H9 (cell line): ENCODE measurements around the gene CALCOCO1. TPM values are rescaled to one million over a fixed set of nuclear protein-coding genes. Genes with fewer than 3 reads are reported as not detected.

Experiments
- DNase-seq: peaks from one replicate; pipeline ENCODE4 v3.0.0-alpha.2; 2017
- H2AFZ ChIP-seq: one replicate; pipeline ENCODE4 v1.6.1; 2013; ENCODE audit warnings: mild to moderate bottlenecking, low read length, control low read depth, moderate library complexity
- H2AK5ac ChIP-seq: 2 replicates; pipeline ENCODE4 v1.6.1; 2013; ENCODE audit warnings: low read length, control low read depth, mixed read lengths; ENCODE audit not compliant: insufficient read length
- H2BK120ac ChIP-seq: one replicate; pipeline ENCODE4 v1.6.1; 2013; ENCODE audit warnings: low read depth, mild to moderate bottlenecking, low read length, control low read depth, inconsistent platforms; ENCODE audit not compliant: poor library complexity, severe bottlenecking
- H2BK12ac ChIP-seq: 2 replicates; pipeline ENCODE4 v1.6.1; 2013; ENCODE audit warnings: low read length, control low read depth, mixed read lengths, low read depth; ENCODE audit not compliant: insufficient read length
- H2BK15ac ChIP-seq: 2 replicates; pipeline ENCODE4 v1.6.1; 2013; ENCODE audit warnings: low read depth, low read length, control low read depth
- H2BK20ac ChIP-seq: one replicate; pipeline ENCODE4 v1.6.1; 2013; ENCODE audit warnings: low read depth, mild to moderate bottlenecking, low read length, control low read depth, inconsistent platforms; ENCODE audit not compliant: poor library complexity, severe bottlenecking
- H2BK5ac ChIP-seq: 2 replicates; pipeline ENCODE4 v1.6.1; 2013; ENCODE audit warnings: low read length, control low read depth, mixed read lengths; ENCODE audit not compliant: insufficient read length
- H3K14ac ChIP-seq: 2 replicates; pipeline ENCODE4 v1.6.1; 2013; ENCODE audit warnings: low read length, control low read depth; ENCODE audit not compliant: insufficient read depth
- H3K18ac ChIP-seq: 2 replicates; pipeline ENCODE4 v1.6.1; 2013; ENCODE audit warnings: low read depth, mild to moderate bottlenecking, mixed read lengths, low read length, control low read depth; ENCODE audit not compliant: insufficient read length
- H3K23ac ChIP-seq: 2 replicates; pipeline ENCODE4 v1.6.1; 2013; ENCODE audit warnings: low read length, control low read depth, mixed read lengths, low read depth; ENCODE audit not compliant: insufficient read length
- H3K23me2 ChIP-seq: 2 replicates; pipeline ENCODE4 v1.6.1; 2013; ENCODE audit warnings: low read depth, mild to moderate bottlenecking, mixed read lengths, low read length, control low read depth; ENCODE audit not compliant: insufficient read length, poor library complexity, severe bottlenecking
- H3K27ac ChIP-seq: 2 replicates; pipeline ENCODE4 v1.5.1; 2013; ENCODE audit warnings: low read length, control low read depth, mixed read lengths, low read depth; ENCODE audit not compliant: insufficient read length
- H3K27me3 ChIP-seq: 2 replicates; pipeline ENCODE4 v1.6.1; 2013; ENCODE audit warnings: low read length, control low read depth, inconsistent platforms; ENCODE audit not compliant: insufficient read depth
- H3K4ac ChIP-seq: 2 replicates; pipeline ENCODE4 v1.6.1; 2013; ENCODE audit warnings: low read depth, mild to moderate bottlenecking, control low read depth, inconsistent platforms, low read length, moderate library complexity
- H3K4me1 ChIP-seq: 2 replicates; pipeline ENCODE4 v1.6.1; 2013; ENCODE audit warnings: low read length, control low read depth, inconsistent platforms; ENCODE audit not compliant: insufficient read depth
- H3K4me2 ChIP-seq: 2 replicates; pipeline ENCODE4 v1.6.1; 2013; ENCODE audit warnings: low read length, control low read depth, mixed read lengths; ENCODE audit not compliant: insufficient read length, insufficient read depth
- H3K56ac ChIP-seq: 2 replicates; pipeline ENCODE4 v1.6.1; 2013; ENCODE audit warnings: low read depth, mild to moderate bottlenecking, mixed read lengths, low read length, control low read depth; ENCODE audit not compliant: insufficient read length
- H3K79me1 ChIP-seq: 2 replicates; pipeline ENCODE4 v1.6.1; 2013; ENCODE audit warnings: low read depth, mild to moderate bottlenecking, moderate library complexity, low read length, control low read depth, inconsistent platforms; ENCODE audit not compliant: insufficient read depth, poor library complexity, severe bottlenecking
- H3K79me2 ChIP-seq: 2 replicates; pipeline ENCODE4 v1.6.1; 2013; ENCODE audit warnings: low read length, control low read depth, inconsistent platforms; ENCODE audit not compliant: insufficient read depth
- H3K9ac ChIP-seq: 2 replicates; pipeline ENCODE4 v1.6.1; 2013; ENCODE audit warnings: low read length, control low read depth, mixed read lengths; ENCODE audit not compliant: insufficient read length; ENCODE audit errors: extremely low read depth
- H3K9me3 ChIP-seq: one replicate; pipeline ENCODE4 v1.6.1; 2013; ENCODE audit warnings: low read depth, low read length, inconsistent platforms; ENCODE audit not compliant: control insufficient read depth
- H3T11ph ChIP-seq: one replicate; pipeline ENCODE4 v1.6.1; 2013; ENCODE audit warnings: mild to moderate bottlenecking, low read length, control low read depth, inconsistent platforms
- H4K20me1 ChIP-seq: one replicate; pipeline ENCODE4 v1.6.1; 2013; ENCODE audit not compliant: control insufficient read depth, insufficient read length, insufficient read depth
- H4K5ac ChIP-seq: 2 replicates; pipeline ENCODE4 v1.6.1; 2013; ENCODE audit warnings: low read depth, mild to moderate bottlenecking, mixed read lengths, low read length, control low read depth; ENCODE audit not compliant: insufficient read length
- H4K8ac ChIP-seq: replicated peaks from 2 replicates; pipeline ENCODE4 v1.6.1; 2013; ENCODE audit warnings: low read length, control low read depth, mixed read lengths, low read depth; ENCODE audit not compliant: insufficient read length
- H4K91ac ChIP-seq: 2 replicates; pipeline ENCODE4 v1.6.1; 2013; ENCODE audit warnings: low read depth, mild to moderate bottlenecking, moderate library complexity, mixed read lengths, low read length, control low read depth; ENCODE audit not compliant: insufficient read length
- H3K27ac Mint-ChIP-seq, 3 experiments: 2 replicates in 2 of 3; 3 replicates in 1 of 3; pipeline ENCODE4 v1.8.0; 2020 to 2021; ENCODE audit warnings: mixed read lengths in 3 of 3, mild to moderate bottlenecking in 1 of 3, moderate library complexity in 1 of 3
- H3K27me3 Mint-ChIP-seq: 2 replicates; pipeline ENCODE4 v1.8.0; 2021; ENCODE audit warnings: low read depth, mild to moderate bottlenecking, moderate library complexity, mixed read lengths
- H3K36me3 Mint-ChIP-seq, 3 experiments: 2 replicates in 2 of 3; 3 replicates in 1 of 3; pipeline ENCODE4 v1.8.0; 2020 to 2021; ENCODE audit warnings: low read depth in 3 of 3, mixed read lengths in 3 of 3; ENCODE audit not compliant: insufficient read depth in 1 of 3
- H3K4me1 Mint-ChIP-seq, 2 experiments: 2 replicates each; pipeline ENCODE4 v1.8.0; 2020; ENCODE audit warnings: mixed read lengths in 2 of 2
- H3K4me3 Mint-ChIP-seq, 2 experiments: 2 replicates in 1 of 2; 3 replicates in 1 of 2; pipeline ENCODE4 v1.8.0; 2020 to 2021; ENCODE audit warnings: mild to moderate bottlenecking in 2 of 2, mixed read lengths in 2 of 2, moderate library complexity in 1 of 2
- H3K9me3 Mint-ChIP-seq, 2 experiments: 2 replicates in 1 of 2; 3 replicates in 1 of 2; pipeline ENCODE4 v1.8.0; 2020; ENCODE audit warnings: mild to moderate bottlenecking in 2 of 2, mixed read lengths in 2 of 2, moderate library complexity in 1 of 2
- CTCF ChIP-seq: fragments of 200-600 bp; sonication (generic); conservative IDR thresholded peaks from 3 replicates; pipeline ENCODE4 v1.8.0; 2021; ENCODE audit warnings: antibody characterized with exemption, mild to moderate bottlenecking
- WGBS: extraction: QIAGEN DNeasy Blood & Tissue Kit; methylation state at CpG from one replicate; pipeline ENCODE4 v1.1.7; 2013; ENCODE audit warnings: missing lambda C conversion rate, low lambda C conversion rate, mixed read lengths; ENCODE audit not compliant: insufficient read length; ENCODE audit errors: extremely low coverage; 5-methylcytosine and 5-hydroxymethylcytosine counted together
- total RNA-seq: library from RNA; stranded (reverse); gene quantifications from 2 replicates; pipeline ENCODE4 v1.2.1, GENCODE V29; 2021

CALCOCO1 gene
- total RNA-seq, 1 experiment from 2014 or later, result 22.3 TPM

GRCh38 chr12:53748072-53748840 lies 21.0 kb upstream of the CALCOCO1 start:
- Histone ChIP-seq H3K4ac (no peak overlapping the region), H2BK20ac (no peak overlapping the region), H3K79me2 (no peaks in the 10 kb centered on the region), H3K27ac (no peak overlapping the region), H3T11ph (no peak overlapping the region), H2BK120ac (no peak overlapping the region), H4K8ac (no peak overlapping the region), H2AFZ (no peak overlapping the region), H3K9ac (no peak overlapping the region), H3K27me3 (peaks cover 52% of the 10 kb centered on the region), H4K91ac (no peak overlapping the region), H3K18ac (no peak overlapping the region), H3K56ac (no peak overlapping the region), H2BK15ac (no peak overlapping the region), H3K23ac (no peak overlapping the region), H3K9me3 (no peaks in the 10 kb centered on the region), H3K79me1 (no peaks in the 10 kb centered on the region), H2AK5ac (no peak overlapping the region), H4K20me1 (peaks cover 2% of the 10 kb centered on the region), H3K14ac (no peak overlapping the region), H3K4me2 (peak overlapping the region; percentile 2), H3K23me2 (peaks cover 14% of the 10 kb centered on the region), H3K4me1 (peaks cover 2% of the 10 kb centered on the region; the same call in 1 of the 2 replicates), H2BK5ac (no peak overlapping the region), H4K5ac (no peak overlapping the region), H2BK12ac (no peak overlapping the region)
- Mint-ChIP-seq H3K9me3 (no peaks in the 10 kb centered on the region), H3K27me3 (no peaks in the 10 kb centered on the region; the same call in none of the 2 replicates), H3K27ac (no peak overlapping the region), H3K4me1 (peaks cover 6% of the 10 kb centered on the region in 2 experiments), H3K36me3 (peaks cover 0 to 2% (median 0%) of the 10 kb centered on the region in 3 experiments; a peak in 1 of 7 replicates), H3K4me3 (no peak overlapping the region)
- TF ChIP-seq CTCF, result no peak
- DNase-seq, result no peak
- no CpG with 5 or more reads among the region's 22 CpGs for WGBS
